Ovary (tissue), 9 donors: Measurements from ENCODE around the gene ATP8B1. TPM values are rescaled to one million over a fixed set of nuclear protein-coding genes. Genes with fewer than 3 reads are reported as not detected.

Experiments
- DNase-seq, 5 donors: peaks; one replicate each; pipeline ENCODE4 v3.0.0-alpha.2; 2019 to 2020
- H3K27ac ChIP-seq, 2 donors: fragments of 200-600 bp; one replicate each; pipeline versions ENCODE4 v1.5.1 to v1.8.0; 2019 to 2022
- H3K27me3 ChIP-seq: fragments of 200-600 bp; one replicate; pipeline ENCODE4 v1.8.0; 2022
- H3K36me3 ChIP-seq: fragments of 200-600 bp; sonication (generic); one replicate; pipeline ENCODE4 v1.5.1; 2019
- H3K4me1 ChIP-seq: one replicate; pipeline ENCODE4 v1.8.1; 2013; ENCODE audit warnings: mild to moderate bottlenecking, moderate library complexity; ENCODE audit not compliant: insufficient read depth
- H3K4me3 ChIP-seq: fragments of 200-600 bp; sonication (generic); one replicate; pipeline ENCODE4 v1.5.1; 2017
- H3K9me3 ChIP-seq, 2 donors: fragments of 200-600 bp in 1 of 2; sonication (generic) in 1 of 2; one replicate each; pipeline versions ENCODE4 v1.5.1 to v1.8.1; 2013 to 2019; ENCODE audit warnings: mild to moderate bottlenecking in 1 of 2, moderate library complexity in 1 of 2
- CTCF ChIP-seq, 3 donors: fragments of 450-650 bp in 2 of 3; fragments of 200-600 bp in 1 of 3; IDR thresholded peaks; one replicate each; pipeline versions ENCODE4 v1.5.1 to v1.8.0; 2016 to 2022; ENCODE audit warnings: antibody characterized with exemption in 3 of 3, mild to moderate bottlenecking in 1 of 3
- EP300 ChIP-seq: sonication (generic); formaldehyde crosslinking; IDR thresholded peaks from one replicate; pipeline ENCODE4 v1.6.1; 2017; ENCODE audit warnings: antibody characterized with exemption
- POLR2A ChIP-seq: fragments of 450-650 bp; IDR thresholded peaks from one replicate; pipeline ENCODE4 v1.6.1; 2017; ENCODE audit warnings: antibody characterized with exemption, mild to moderate bottlenecking, moderate library complexity
- WGBS, 3 donors: extraction: QIAGEN DNeasy Blood & Tissue Kit in 1 of 3; methylation state at CpG; one replicate each; pipeline versions ENCODE4 v1.1.5 to v1.1.7; 2013 to 2017; 5-methylcytosine and 5-hydroxymethylcytosine counted together
- intact Hi-C, 4 donors: fragments of 100-400 bp; cut with DNase I; formaldehyde crosslinking; loops; one replicate each; pipeline versions ENCODE4 v1.11.0 to v1.15.1; 2022 to 2023
- polyA plus RNA-seq, 2 donors: library from polyadenylated mRNA; stranded (reverse); fragments of 200-250 nt in 1 of 2; fragments of 350-450 nt in 1 of 2; fragmentation: Illumina TruSeq in 1 of 2; extraction: RNeasy Lipid Tissue Mini Kit (QIAGEN cat#74804) in 1 of 2; gene quantifications; one replicate each; pipeline ENCODE4 v1.2.3, GENCODE V29; 2013 to 2014
- total RNA-seq, 7 donors: library from RNA; depleted of rRNA in 2 of 7; stranded (reverse); fragments of >200 nt in 2 of 7; fragmentation: NEBNext Ultra II Directional in 3 of 7; extraction: Animal tissue kit (Norgen Biotek cat#: 25700) in 3 of 7; gene quantifications; one replicate each; pipeline versions ENCODE4 v1.1.0 to v1.2.4, GENCODE V29; 2016 to 2023
- donor health status: DM: no; HTN: no; CAD: no; lungs with moderate emphysema.
- donor health status: DM: no; HTN: no; CAD: no.
- donor health status: Bipolar disorder and iron deficiency.
- donor health status: DM: yes; HTN: yes; CAD: no.
- donor health status: DM: no; HTN: no; CAD: no.
- donor health status: DM: yes; HTN: yes; CAD: no.

The ATP8B1 gene
- total and polyA plus RNA-seq, 9 donors, result 1.4 to 13.2 (median 5.2) TPM

GRCh38 chr18:57789759-57790158, 13.4 kb downstream of the ATP8B1 start:
- Histone ChIP-seq H3K27ac (no peak overlapping the region), H3K27me3 (no peaks in the 10 kb centered on the region), H3K4me3 (no peak overlapping the region), H3K36me3 (no peaks in the 10 kb centered on the region), H3K4me1 (peaks cover 3% of the 10 kb centered on the region), H3K9me3 (no peaks in the 10 kb centered on the region)
- DNase-seq, result no peak
- intact Hi-C loops, result no loop called here
- WGBS, 3 donors, result 80 to 87% (median 87%) methylated on average over 4 of the region's 4 CpGs
- TF ChIP-seq POLR2A (no peak), EP300 (no peak), CTCF (IDR thresholded peaks at IDR 0.05) (no peak)

GRCh38 chr18:57789090-57789489, 14.0 kb downstream of the ATP8B1 start:
- H3K36me3 ChIP-seq, result no peaks in the 10 kb centered on the region
- no peak overlapping the region for H3K27ac ChIP-seq
- WGBS, 3 donors, result 3 to 4% (median 3%) methylated on average over 6 of the region's 6 CpGs
- TF ChIP-seq CTCF (IDR thresholded peaks at IDR 0.05), result no peak
- no peak for TF ChIP-seq EP300
- TF ChIP-seq POLR2A, result no peak
- no peaks in the 10 kb centered on the region for H3K9me3 ChIP-seq
- DNase-seq, result no peak
- intact Hi-C loops, result no loop called here
- no peaks in the 10 kb centered on the region for H3K27me3 ChIP-seq
- peaks cover 3% of the 10 kb centered on the region for H3K4me1 ChIP-seq
- H3K4me3 ChIP-seq, result no peak overlapping the region

GRCh38 chr18:57787068-57787685, 15.9 kb downstream of the ATP8B1 start:
- H3K27ac ChIP-seq, result no peak overlapping the region
- H3K27me3 ChIP-seq, result no peaks in the 10 kb centered on the region
- no peaks in the 10 kb centered on the region for H3K36me3 ChIP-seq
- TF ChIP-seq EP300 (no peak), CTCF (IDR thresholded peaks at IDR 0.05) (no peak), POLR2A (no peak)
- H3K4me3 ChIP-seq, result no peak overlapping the region
- intact Hi-C loops, result no loop called here
- no peaks in the 10 kb centered on the region for H3K9me3 ChIP-seq
- no peak for DNase-seq
- peaks cover 3% of the 10 kb centered on the region for H3K4me1 ChIP-seq
- WGBS, 3 donors, result 86 to 89% (median 87%) methylated on average over 11 of the region's 11 CpGs

- Histone ChIP-seq H3K36me3 (no peaks in the 10 kb centered on the region), H3K27me3 (no peaks in the 10 kb centered on the region), H3K9me3 (no peaks in the 10 kb centered on the region), H3K4me1 (peaks cover 6% of the 10 kb centered on the region), H3K4me3 (no peak overlapping the region), H3K27ac (no peak overlapping the region)
- no peak for DNase-seq
- TF ChIP-seq EP300 (no peak), CTCF (IDR thresholded peaks at IDR 0.05) (no peak), POLR2A (no peak)
- intact Hi-C loops, result no loop called here
- 83 to 97% (median 96%) methylated on average over 8 of the region's 8 CpGs for WGBS, 3 donors
These were observed 17.2 kb downstream of the ATP8B1 start for GRCh38 chr18:57785751-57786437.
